HT1080 (cell line): ENCODE results near the gene ITPR3. TPM values are rescaled to one million over a fixed set of nuclear protein-coding genes. Genes with fewer than 3 reads are reported as not detected.

Experiments used
- DNase-seq: peaks from one replicate; pipeline ENCODE4 v3.0.0-alpha.2; 2015; ENCODE audit warnings: low read depth
- small RNA-seq: library from RNA; depleted of rRNA; stranded (forward); fragments of <200 nt; gene quantifications from one replicate; pipeline ENCODE3, GENCODE V24; 2014
- total RNA-seq: library from RNA; depleted of rRNA; stranded (reverse); fragments of >200 nt; shearing (Covaris generic); gene quantifications from 2 replicates; pipeline ENCODE4 v1.2.3, GENCODE V29; 2014; rRNA removed

Gene ITPR3
- total RNA-seq, 1 experiment from 2014 or later, result 38.3 TPM

DNA sequence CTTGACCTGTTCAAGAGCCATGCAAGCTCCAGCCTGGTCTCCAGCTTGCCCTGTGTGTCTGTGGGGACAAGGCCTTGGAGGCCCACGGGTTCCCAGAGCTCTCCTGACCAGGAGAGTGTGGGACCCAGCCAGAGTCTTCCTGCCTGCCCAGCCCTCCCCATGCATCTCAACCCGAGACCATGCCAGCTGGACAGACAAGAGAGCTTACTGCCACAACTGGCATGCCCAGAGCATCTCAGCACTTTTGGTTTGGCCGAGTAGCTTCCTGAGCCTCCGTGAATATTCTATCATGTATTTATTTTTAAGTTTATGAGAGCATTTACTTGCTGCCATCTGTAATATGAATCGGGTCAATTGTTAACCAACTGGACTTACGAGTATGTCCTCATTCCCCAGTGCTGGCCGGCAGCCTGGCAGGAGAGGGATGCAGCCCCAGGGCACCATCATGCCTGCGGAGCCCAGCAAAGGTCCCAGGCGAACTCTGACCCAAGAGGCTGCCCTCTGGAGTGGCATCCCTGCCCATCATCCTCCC lies 110.7 kb downstream of the ITPR3 start:
- DNase-seq, result no peak

DNA sequence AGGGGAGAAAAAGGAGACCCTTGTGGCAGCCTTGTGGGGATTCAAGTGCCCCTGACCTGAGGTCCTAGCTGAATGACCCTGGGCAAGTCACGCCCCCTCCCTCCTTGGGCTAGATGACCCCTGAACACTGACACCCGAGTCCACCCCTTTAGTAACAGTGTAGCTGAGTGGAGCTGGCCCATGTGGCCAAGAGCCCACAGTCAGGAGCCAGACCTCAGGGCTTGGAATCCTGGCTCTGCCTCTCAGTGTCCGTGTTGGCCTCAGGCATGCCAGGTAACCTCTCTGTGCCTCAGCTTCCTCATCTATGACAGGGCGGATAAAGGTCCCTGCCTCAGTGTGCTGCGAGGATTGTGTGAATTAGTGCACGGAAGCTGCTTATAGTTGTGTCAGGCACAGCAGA lies 111.3 kb downstream of the ITPR3 start:
- DNase-seq, result no peak

DNA sequence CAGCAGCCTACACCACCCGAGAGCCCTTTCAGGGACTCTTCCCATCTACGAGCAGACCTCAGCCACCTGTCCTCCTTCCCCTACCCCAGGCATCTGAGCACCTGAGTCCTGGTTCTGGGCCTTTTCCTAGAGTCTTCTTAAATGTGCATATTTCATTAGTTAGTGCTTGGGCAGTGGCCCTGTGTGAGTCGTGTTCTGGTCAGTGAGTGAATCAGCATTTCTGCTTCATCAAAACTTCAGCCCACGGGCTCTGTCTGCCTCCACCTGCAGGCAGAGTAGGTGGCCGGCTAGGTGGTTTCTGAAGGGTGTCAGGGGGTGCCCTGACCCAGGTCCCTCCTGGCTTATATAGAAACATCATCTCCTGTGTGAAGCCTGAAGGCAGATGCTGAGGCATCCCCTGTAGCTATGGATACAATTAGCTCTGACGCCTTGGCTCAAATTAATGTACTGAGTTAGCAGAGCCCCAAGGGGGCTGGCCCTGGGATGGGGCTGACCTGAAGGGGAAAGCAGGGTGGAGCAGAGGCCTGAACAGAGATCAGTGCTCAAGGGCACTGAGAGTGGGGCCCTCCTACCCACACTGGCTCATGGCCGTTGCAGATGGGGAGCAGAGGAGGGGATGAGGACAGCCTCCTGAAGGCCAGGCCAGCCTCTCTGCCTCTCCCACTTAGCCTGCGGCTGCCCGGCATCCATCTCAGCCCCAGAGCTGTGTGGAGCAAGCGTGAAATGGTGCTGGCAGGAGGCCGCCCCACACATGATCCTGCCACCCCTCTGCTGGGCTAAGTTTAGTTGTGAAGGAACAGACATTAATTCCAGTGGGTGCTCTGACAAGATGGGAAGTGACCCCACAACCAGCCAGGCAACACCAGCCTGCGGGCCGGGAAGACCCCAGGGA lies 111.9 kb downstream of the ITPR3 start:
- peak; percentile 38 for DNase-seq

DNA sequence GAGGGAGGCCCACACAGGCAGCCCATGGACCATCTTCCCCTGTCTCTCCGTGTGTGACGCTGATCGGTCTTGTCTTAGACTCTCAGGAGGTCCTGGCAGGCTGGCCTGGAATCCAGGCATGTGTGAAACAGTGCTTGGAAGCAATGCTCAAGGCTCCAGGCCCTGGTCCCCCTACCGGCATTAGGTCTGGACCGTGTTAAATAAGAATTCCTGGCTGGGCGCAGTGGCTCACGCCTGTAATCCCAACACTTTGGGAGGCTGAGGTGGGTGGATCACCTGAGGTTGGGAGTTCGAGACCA lies 112.5 kb downstream of the ITPR3 start:
- DNase-seq, result no peak

DNA sequence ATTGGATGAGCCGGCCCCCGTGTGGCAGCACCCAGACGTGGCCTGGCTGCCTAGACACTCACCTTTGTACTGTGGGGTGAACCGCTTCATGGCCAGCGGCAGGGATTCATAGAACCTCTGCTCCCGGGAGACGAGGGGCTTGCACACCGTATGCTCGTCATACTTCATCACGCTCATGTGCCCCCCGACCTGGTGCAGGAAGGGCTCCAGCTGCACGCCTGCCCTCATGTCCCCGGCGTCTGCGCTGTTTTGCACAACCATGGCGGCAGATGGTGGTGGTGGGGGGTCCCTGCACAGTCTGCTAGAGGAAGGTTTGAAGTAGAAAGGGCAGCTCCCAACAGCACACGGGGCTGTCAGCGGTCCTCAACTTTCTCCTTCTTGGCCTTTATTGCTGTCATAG lies 114.1 kb downstream of the ITPR3 start:
- DNase-seq, result no peak

DNA sequence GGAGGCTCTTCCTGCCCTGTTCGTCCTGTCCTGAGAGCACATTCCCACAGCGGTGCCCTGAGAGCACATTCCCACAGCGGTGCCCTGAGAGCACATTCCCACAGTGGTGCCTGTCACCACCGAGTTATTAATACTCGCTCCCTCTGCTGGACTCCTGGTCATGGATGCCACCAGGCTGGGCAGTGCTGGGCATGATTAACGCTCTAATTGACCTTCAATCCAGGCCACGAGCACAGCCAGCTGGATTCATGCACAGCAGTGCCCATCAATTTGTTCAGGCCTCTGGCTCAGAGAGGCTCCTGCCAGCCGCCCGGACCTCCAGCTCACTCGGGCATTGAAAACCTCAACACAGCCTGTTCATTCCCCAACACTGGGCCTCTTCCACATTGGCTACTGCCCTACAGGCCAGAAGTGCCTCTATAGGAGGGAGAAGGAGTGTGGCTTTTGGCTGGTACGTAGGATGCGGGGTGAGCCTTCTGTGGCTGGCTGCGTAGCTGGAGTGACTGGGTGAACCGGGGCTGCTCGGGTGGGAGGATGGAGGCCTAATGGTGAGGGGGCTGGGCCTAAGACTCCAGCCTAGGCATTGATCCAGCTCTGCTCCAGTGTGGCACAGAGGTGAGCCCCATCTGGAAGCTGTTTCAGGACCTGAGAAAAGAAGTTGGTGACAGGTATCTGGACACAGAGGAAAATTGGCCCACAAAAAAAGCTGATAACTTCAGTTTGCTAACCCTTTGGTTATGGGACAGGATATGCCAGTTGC lies 116.3 kb downstream of the ITPR3 start:
- no peak for DNase-seq

DNA sequence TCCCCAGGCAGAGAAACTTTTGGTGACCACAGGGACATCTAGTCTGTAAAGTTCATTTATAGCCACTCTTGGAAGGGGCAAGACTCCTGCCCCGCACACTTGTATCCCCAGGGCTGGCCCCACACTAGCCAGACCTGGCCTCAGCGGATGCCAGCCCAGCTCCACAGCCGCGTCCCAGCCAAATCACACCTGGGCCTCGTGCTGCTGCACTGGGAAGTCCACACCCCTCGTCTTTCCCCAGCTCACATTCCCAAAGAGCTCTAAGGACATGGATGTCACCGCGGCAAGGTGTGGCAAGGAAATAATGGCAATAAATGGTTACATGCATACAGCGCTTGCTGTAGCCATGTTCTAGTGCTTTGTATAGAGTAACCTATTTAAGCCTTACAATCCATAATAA lies 117.0 kb downstream of the ITPR3 start:
- DNase-seq, result no peak

DNA sequence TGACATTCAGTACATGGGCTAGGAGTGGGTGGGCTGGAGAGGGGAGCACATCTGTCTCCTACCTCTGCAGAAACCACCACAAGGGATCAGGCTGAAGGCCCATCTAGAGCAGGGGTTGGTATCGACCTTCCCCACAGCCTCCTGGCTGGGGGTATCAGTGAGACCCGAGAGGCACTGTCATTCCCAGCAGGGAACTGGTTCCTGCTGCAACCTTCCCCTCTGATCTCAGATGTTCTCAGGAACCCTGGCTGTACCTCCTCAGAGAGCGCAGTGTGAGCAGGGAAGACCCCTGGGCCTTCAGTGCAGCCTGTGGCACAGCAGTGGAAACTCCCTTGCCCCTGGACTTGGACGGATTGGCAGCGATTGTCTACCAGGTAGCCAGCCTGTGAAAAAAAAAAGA lies 117.8 kb downstream of the ITPR3 start:
- DNase-seq, result no peak

DNA sequence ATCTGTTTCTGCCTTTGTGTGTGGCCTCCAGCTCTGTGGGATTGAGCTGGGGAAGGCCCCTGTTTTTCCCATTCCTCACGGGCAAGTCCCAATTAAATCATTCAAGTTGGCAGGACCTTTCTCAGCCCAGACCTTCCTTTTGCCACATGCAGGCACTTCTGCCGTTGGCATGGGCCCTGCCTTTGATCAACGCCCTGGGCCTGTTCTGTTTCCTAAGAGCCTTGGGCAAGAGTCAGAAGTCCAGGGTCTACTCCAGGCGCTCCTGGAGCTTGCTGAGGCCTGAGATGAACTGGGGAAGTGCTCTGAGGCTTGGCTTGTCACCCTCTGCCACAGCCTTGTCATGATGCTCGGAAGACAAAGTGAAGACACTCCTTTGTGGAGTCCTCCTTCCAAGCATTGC lies 118.4 kb downstream of the ITPR3 start:
- DNase-seq, result no peak

DNA sequence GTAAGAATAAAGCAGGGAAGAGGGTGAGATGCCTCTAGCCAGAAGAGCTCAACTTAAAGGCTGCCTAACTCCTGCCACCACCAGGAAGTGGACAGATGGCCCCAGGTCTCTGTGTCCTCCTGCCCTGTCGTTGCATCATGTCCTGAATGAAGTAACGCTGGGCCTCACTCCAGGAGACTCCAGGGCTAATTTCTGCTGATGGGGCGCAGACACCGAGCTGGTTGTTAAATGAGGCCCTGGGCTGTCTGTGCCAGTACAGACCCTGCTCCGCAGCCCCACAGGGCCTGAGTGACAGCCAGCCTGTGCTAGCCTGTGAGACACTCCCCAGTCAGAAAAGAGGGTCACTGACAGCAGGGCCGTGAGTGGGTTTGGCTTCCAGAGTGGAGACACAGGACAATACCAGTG lies 119.1 kb downstream of the ITPR3 start:
- no peak for DNase-seq

DNA sequence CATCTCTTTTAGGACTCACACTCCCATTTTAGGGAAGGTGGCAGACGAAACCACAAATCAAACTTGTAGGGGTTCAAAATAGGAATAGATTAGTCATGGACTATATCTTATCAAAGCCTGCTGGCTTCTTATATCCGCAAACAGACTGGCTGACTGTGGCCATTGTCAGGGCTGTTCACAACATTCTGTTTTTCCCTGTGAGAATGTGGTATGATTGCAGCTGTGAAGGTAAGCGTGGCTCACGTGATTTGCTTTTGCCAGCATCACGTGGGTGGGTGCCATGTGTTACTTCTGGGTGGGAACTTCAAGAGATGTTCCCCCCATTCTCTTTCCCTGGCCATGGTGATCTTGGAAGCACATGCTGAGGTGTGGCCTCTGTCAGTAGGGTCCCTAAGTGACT lies 119.7 kb downstream of the ITPR3 start:
- no peak for DNase-seq

DNA sequence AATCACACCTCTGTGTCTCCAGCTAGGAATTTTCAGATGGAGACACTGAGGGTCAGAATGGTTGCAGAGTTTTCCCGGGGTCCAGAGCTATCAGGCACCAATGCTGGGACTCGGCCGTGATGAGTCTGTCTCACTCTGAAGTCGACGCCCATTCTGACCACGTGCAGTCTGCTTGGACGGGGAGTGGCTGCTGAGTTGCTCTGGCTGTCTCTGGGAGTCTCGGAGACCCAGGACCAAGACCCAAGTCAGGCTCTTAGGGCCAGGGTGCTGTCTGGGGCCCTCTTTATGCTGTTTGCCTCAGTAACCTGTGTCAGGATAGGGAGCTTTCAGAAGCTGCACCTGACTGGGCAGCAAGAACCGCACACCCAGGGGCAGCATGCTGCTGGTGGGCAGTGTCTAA lies 121.0 kb downstream of the ITPR3 start:
- no peak for DNase-seq

DNA sequence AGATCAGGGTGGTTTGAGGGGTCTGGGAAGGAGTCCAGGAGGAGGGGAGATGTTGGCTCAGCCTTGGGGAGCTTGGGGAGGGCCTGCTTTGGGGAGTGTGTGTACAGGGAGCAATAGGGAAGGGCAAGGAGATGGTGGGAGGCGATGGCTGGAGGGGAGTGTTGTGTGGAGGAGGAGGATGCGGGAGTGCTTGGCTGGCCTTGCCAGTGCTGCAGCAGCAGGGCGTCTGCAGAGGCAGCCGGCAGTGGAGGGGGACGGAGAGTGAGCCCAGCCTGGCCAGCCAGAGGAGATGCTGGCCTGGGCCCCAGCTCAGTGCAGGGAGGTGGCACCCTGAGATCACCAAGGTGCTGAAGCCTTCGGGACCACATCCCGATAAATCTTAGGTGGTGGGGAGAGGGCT lies 121.7 kb downstream of the ITPR3 start:
- no peak for DNase-seq

DNA sequence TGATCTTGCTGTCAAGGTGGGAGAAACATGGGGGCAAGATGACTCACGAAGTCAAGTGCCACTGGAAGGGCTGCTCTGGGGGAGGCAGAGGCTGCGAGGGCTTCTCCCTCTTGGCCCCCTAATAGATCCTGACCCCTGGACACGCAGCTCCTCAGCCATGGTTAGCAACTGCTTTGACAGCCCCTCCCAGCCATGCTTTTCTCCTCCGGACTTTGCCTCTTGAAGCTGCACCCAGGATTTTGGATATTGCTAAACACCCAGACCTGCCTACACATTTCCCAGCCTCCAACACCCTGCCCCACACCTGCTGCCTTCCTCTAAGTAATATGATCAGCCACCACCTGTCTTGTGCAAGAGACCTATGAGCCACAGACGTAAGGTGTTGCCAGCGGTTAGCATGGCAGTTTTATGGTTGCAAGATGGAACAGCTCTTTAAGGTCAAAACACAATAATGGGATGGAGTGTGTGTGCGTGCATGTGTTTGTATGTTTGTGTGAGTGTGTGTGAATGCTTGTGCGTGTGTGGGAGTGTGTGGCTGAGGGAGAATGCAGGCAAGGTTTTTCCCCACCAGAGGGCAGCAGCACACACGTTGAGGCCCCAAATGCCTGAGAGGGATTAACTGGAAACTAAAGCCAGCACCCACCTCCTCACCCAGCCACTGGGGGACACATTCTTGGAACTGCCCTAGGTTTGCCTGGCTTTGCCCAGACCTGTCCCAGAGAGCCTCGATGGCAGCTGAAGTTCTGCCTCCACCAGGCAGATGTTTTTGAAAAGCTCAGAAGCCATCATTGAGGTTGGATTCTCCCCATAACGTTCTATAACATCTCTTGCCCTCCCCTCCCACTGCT lies 123.1 kb downstream of the ITPR3 start:
- peak; percentile 69 for DNase-seq

DNA sequence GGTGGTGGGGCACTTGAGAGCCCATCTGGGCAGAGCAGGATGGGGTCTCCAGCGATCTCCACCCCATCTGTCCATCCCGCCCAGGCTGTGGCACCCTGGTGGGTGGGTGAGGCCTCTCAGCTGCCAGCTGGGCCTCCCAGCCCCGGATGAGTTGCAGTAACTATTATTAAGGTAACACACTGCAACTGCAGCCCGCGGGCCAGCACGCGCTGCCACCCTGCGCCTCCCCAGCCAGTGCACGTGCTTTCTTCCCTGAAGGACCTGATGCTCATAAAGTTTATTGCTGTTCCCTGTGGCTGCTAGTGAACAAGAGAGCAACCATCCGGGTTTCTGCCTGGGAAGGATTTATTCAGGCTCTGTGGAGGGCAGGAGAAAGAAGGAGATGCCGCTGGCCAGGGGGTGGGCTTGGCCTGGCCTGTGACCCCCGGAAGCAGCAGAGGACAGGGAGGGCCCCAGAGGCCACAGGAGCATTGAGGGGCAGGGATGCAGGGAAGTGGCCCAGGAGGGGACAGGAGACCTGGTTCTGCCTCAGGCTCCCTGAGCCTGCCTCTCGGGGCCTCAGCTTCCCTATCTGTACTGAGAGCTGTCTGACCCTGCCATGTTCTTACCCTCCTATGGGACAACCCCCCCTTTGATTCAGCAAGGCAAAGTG lies 123.9 kb downstream of the ITPR3 start:
- no peak for DNase-seq

DNA sequence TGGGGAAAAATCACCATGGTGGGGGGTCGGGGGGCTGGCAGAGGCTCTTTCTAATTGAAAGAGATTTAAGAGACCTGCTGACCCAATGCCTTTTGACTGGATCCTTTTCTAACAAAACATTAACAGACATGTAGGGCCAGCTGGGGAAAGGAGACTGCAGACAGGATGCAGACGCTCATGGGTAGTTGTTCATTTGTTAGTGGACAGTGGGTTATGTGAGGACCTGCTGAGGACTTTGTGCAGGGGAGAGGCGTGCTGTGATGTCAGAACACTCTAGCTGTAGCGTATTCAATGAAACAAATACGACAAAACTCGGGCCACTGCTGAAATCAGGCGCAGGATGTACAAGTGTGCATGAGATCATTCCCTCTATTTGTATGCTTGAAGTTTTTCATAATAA lies 124.4 kb downstream of the ITPR3 start:
- DNase-seq, result no peak

Small RNA genes within 50 kb of the gene (small RNA-seq; reads per million reads assigned to genes)
- not detected for gene MIR3934

Other genes starting within 250 kb of the ITPR3 start
- 80.5 and 105 TPM in 2 replicates for gene KIFC1, start 229.5 kb upstream of the ITPR3 start, total RNA-seq
- gene PHF1, start 210.3 kb upstream of the ITPR3 start, total RNA-seq, result 27.0 and 30.8 TPM in 2 replicates
- 266 and 270 TPM in 2 replicates for gene CUTA, start 203.2 kb upstream of the ITPR3 start, total RNA-seq
- gene SYNGAP1, start 201.3 kb upstream of the ITPR3 start, total RNA-seq, result 1.4 and 1.7 TPM in 2 replicates
- 8.2 and 8.4 TPM in 2 replicates for gene ZBTB9, start 166.7 kb upstream of the ITPR3 start, total RNA-seq
- gene BAK1, start 41.0 kb upstream of the ITPR3 start, total RNA-seq, result 20.8 and 23.6 TPM in 2 replicates
- 29.8 and 55.8 TPM in 2 replicates for gene UQCC2, start 90.4 kb downstream of the ITPR3 start, total RNA-seq
- not detected in 2 replicates for gene IP6K3, start 125.6 kb downstream of the ITPR3 start, total RNA-seq
- 33.8 and 39.7 TPM in 2 replicates for gene LEMD2, start 167.8 kb downstream of the ITPR3 start, total RNA-seq
- not detected in 2 replicates for gene MLN, start 182.7 kb downstream of the ITPR3 start, total RNA-seq